ENCODE results near the gene NEK6.
A peak's percentile ranks its signal among the peaks of the same experiment; 100 is the strongest.

NEK6 gene

GRCh38 chr9:124326378-124326777 is 68.6 kb downstream of the NEK6 start:
- DNase-seq, result no peak

- no peak for DNase-seq
Observed at GRCh38 chr9:124327491-124327890, 69.7 kb downstream of the NEK6 start.

GRCh38 chr9:124328285-124328684 is 70.5 kb downstream of the NEK6 start:
- DNase-seq, result no peak

- no peak for DNase-seq
Observed at GRCh38 chr9:124329206-124329792, 71.5 kb downstream of the NEK6 start.

- peak; percentile 71 for DNase-seq
Observed at GRCh38 chr9:124330011-124330697, 72.4 kb downstream of the NEK6 start.

- DNase-seq, result no peak
Observed at GRCh38 chr9:124331580-124331979, 73.8 kb downstream of the NEK6 start.

GRCh38 chr9:124332361-124333202 is 74.8 kb downstream of the NEK6 start:
- no peak for DNase-seq

GRCh38 chr9:124333203-124333579 is 75.4 kb downstream of the NEK6 start:
- DNase-seq, result no peak

- no peak for DNase-seq
Observed at GRCh38 chr9:124334568-124335319, 77.0 kb downstream of the NEK6 start.

GRCh38 chr9:124335320-124335707 is 77.6 kb downstream of the NEK6 start:
- DNase-seq, result no peak

GRCh38 chr9:124337562-124337961 is 79.8 kb downstream of the NEK6 start:
- no peak for DNase-seq

- DNase-seq, result no peak
Observed at GRCh38 chr9:124339603-124340146, 81.9 kb downstream of the NEK6 start.

- DNase-seq, result no peak
Observed at GRCh38 chr9:124340219-124341069, 82.7 kb downstream of the NEK6 start.

- DNase-seq, result no peak
Observed at GRCh38 chr9:124341455-124342170, 83.9 kb downstream of the NEK6 start.

GRCh38 chr9:124342402-124342775 is 84.6 kb downstream of the NEK6 start:
- no peak for DNase-seq

- DNase-seq, result no peak
Observed at GRCh38 chr9:124342776-124343485, 85.2 kb downstream of the NEK6 start.

GRCh38 chr9:124343533-124344290 is 86.0 kb downstream of the NEK6 start:
- DNase-seq, result no peak

- DNase-seq, result no peak
Observed at GRCh38 chr9:124344291-124345050, 86.7 kb downstream of the NEK6 start.

GRCh38 chr9:124345063-124345462 is 87.3 kb downstream of the NEK6 start:
- DNase-seq, result no peak
